CMK (cell line): Measurements from ENCODE around the gene PRAMEF13.
"Not testable (repeated sequence)": the region's sequence is repeated elsewhere in the genome, so short reads cannot be mapped to it uniquely, and the experiment has no call there.

Experiments
- DNase-seq: peaks from one replicate; pipeline ENCODE4 v3.0.0-alpha.2; 2010; ENCODE audit warnings: low read depth

The PRAMEF13 gene

DNA sequence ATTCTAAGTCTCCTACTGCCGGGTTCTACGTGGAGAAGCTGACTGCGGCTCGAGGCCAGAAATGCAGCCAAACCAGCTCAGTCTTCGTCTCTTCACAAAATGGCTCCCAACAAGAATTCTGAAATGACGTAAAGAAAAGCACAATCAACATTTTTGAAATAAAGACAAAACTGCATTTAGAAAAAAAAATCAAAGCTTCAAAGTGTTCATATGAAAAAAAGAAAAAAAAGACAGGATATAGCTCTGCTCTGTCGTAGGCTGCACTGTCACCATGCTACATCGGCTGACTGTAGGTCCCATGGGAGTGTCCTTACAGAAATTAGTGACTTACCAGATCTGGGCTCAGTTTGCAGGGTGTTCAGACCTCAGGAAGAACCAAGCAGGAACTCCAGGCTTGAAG is 35.7 kb downstream of the PRAMEF13 start, which contains the start of gene HNRNPCL4:
TSS of gene HNRNPCL4 (minus strand) at position 101 of the 400 bp plus-strand sequence. CDS start 164 bp downstream, outside the sequence.
- DNase-seq = not testable (repeated sequence)

DNA sequence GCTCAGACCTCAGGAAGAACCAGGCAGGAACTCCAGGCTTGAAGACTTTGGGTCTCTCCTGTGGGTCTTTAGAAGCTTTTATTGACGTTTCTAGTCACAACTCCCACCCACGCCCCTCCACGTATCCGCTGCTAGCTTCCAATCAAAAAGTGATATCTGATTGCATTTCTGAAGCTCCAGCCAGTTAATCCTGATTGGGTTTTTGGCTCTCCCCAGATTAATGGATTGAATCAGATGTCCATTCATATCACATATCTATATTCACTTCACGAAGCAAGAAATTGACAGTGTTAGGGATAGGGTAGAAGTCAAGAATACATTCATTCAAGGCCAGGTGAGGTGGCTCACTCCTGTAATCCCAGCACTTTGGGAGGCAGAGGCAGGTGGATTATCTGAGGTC is 45.3 kb downstream of the PRAMEF13 start, which contains the start of gene PRAMEF26:
TSS of gene PRAMEF26 (minus strand) at position 101 of the 400 bp plus-strand sequence. CDS start 2,914 bp downstream, outside the sequence.
- DNase-seq = not testable (repeated sequence)
